ENCODE data around the gene HOXB7.
A peak's percentile ranks its signal among the peaks of the same experiment; 100 is the strongest.

Gene HOXB7

DNA sequence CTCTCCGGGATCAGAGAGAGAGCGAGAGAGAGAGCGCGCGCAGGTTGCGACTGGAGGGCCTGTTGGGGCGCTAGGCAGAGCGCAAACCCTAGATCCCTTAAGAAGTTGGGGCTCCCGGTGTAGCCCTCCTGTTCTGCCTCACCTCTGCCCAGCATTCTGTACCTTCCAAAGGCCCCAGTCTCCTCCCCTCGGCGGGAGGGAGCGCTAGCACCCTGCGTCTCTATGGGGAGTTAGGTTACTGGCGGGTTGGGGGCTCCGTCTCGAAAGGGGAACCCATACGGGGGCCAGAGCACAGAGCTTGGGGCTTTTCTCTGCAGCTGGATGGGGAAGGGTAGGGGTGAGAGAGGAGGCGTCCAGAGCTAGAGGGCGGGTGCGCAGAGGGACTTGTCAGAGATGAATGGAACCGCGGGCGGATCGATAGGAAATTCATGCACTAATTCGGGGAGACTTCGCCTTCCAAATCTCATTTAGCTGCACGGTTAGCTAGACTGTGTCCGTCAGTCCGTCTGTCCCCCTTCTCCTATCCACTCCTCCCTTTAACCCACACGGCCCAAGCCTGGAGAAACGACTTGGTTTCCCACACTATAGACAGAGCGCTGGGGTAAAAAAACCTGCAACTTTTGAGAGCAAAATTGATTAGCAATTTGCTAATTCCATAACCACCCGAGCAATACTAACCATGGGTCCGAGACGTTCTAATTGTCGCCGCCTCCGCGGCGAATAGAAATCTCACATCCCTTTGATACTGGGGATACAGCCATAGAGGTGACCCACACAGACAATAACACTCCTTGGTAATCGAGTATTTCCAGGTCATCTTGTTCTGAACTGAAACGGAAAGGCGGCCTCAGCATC lies 32.0 kb downstream of the HOXB7 start:
- peak; percentile 35 for DNase-seq

DNA sequence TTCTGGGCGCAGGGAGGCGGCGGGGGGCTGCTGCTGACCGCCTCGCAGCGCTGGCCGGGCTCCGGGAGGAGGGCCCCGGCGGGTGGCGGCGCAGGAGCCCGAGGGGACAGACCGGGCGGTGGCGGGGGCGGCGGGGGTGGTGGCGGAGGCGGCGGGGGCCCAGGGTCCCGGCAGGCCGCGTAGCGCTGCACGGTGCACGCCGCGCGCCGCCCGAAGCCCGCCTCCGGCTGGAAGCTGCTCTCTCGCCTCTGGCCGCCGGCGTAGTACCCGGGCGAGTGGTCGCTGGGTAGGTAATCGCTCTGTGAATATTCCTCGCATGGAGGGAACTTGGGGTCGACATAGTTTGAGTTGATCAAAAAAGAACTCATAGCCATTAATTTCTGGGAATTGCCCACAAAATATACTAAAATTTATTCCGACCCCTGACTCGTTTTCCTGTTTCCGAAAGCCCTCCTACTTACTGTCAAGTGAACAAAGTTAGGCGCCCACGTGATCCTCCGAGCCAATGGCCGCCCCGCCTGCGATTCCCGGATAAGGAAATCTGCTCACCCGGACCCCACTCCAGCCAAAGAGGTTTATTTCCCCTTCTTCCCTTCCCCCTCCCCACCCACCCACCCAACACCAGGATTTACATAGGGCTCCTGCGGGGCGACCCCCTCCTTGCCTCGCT lies 32.7 kb downstream of the HOXB7 start, which contains the start of gene HOXB4:
Gene HOXB4 (minus strand): TSS at position 405 of the 670 bp plus-strand sequence. CDS start 31 bp downstream, at position 374.
- peak; percentile 83 for DNase-seq

DNA sequence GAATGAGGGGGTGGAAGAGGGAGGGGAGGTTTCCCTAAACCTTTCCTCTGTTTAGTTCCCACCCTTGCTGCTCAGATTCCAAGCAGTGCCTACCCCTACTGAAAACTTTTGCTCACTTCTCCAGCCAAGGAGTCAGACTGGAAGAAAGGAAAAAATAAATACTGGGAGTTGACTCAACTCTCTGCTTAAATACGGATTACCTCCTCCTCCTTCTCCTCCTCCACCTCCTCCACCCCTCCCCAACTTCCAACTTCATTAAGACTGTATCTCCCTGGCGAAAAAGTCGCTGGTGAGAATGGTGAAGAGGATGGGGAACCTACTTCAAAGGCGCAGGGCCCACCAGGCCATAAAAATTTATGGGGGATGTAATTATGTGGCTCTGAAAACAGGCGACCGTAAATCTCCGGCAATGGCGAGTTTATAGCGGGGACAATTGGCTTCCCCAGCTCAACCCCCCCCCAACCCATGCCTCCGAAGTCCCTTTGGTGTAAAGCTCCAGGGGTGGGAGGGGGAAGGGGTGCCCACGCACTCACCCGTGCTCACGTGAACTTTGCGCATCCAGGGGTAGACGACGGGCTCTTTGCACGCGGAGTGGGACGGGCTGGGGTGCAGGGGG lies 33.4 kb downstream of the HOXB7 start:
- no peak for DNase-seq

DNA sequence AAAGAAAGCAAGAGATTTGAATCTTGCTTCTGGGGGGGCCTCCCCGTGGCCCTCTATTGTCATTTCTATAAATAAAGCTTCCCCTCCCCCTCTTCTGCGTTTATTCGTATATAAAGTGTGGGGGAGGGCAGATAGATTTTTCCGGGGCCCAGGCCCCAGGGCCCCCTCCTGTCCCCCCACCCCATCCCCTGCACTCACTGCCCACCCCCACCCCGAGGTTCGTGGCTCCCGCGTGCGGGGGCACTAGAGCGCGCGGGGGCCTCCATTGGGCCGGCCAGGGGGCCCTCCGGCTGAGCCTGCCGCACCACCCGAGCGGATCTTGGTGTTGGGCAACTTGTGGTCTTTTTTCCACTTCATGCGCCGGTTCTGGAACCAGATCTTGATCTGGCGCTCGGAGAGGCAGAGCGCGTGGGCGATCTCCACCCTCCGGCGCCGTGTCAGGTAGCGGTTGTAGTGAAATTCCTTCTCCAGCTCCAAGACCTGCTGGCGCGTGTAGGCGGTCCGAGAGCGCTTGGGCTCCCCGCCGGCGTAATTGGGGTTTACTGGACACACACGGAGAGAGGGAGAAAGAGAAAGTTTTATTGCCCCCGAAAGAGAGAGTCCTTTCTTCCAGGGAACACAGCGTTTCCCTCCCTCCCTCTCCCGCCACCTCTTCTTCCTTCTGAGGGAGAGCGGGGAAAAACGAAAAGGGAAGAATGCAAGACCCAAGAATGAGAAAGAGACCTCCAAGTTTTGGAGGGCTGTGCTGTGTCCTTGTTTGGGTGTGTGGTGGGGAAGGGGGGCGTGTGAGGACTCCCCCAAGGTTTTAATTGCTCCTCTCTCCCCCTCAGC lies 34.1 kb downstream of the HOXB7 start:
- peak; percentile 45 for DNase-seq

DNA sequence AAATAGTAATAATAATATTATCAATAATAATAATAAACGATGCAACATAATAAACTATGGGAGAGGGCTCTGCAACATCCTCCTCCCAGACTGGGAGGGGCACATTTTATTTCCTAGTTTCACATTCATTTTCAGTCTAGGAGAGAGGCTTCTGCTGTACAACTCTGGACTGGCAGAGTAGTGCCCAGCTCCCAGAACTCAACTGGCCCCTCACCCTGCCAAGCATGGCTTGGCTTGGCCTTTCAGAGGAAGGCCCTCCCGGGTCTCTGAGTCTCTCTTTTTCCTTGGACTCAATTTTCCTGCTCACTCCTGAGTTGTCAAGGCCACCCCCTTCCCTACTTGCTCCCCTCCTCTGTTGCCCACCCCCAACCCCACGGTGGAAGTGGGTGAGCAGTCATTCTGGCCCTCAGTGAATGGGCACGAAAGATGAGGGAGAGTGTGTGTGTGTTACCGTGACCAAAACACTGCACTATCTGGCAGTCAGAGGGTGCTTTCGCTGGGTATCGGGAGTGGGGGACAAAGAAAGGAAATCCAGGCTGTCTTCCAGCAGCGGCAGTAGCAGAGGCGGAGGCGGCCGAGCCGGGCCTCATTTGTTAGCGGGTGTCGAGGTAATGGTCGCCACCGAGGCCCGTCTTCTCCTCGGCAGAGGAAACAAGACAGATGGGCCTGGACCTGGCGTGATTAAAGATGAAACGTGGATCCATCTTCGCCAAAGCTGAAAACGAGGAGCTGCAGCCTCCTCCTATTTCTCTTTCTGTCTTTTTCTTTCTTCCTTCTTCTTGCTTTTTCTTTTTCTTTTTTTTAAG lies 34.9 kb downstream of the HOXB7 start:
- DNase-seq: no peak

- DNase-seq: no peak
Observed at GRCh38 chr17:48575066-48575582, 35.7 kb downstream of the HOXB7 start.

- no peak for DNase-seq
Observed at GRCh38 chr17:48574505-48575065, 36.2 kb downstream of the HOXB7 start.

GRCh38 chr17:48571826-48572417 lies 38.9 kb downstream of the HOXB7 start:
- no peak for DNase-seq

DNA sequence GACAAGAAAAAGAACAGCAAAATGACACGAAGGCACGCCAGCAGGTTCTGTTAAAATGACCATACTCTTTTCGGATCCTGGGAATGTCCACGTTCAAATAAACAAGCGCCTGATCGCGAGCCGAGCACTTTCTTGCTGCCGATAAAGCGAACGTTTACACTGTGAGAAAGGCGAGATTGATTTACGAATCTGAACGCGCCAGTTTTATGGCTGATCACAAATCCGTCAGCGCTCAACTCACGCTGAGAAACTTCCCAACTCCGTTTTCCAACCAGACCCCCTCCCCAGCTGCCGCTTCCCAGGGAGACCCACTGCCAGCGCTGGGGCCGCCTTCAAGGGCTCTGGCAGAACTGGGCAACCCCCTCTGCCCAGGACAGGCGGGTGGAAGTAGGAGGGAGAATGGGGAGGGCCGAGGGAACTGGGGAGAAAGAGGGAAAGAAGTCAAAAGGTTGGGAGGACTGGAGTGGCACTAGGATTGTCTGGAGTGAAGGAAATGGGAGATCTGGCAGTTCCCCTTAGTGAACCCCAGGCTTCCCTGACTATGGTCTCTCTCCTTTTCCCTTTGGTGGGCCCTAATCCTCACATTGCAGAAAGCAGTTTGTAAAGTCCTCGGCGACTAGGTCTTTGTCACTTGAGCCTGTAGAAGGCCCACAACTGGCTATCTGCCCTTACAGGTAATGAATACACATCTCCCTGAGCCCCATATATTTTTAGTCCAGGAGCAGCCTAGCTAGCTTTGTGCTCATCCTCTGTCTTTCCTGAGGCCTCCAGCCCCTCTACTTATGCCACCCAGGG lies 39.6 kb downstream of the HOXB7 start:
- no peak for DNase-seq

GRCh38 chr17:48570325-48571023 lies 40.3 kb downstream of the HOXB7 start:
- no peak for DNase-seq

- DNase-seq: no peak
Observed at GRCh38 chr17:48569674-48570324, 41.0 kb downstream of the HOXB7 start.

DNA sequence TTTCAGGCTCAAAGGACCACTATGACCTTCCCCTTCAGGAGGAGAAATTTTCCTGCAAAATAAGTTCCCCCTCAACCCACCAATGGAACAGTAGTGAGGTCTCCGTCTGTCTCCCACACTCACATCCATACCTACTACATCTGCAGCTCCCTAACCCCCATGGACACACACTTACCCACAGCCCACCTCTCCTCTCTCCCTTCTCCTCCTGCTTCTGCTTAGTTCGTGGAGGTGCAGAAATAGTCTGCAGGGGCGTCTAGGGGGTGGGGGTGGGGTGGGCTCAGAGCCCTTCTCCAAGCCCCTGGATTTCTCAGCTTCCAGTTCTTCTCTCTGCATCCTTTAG lies 41.6 kb downstream of the HOXB7 start:
- no peak for DNase-seq

DNA sequence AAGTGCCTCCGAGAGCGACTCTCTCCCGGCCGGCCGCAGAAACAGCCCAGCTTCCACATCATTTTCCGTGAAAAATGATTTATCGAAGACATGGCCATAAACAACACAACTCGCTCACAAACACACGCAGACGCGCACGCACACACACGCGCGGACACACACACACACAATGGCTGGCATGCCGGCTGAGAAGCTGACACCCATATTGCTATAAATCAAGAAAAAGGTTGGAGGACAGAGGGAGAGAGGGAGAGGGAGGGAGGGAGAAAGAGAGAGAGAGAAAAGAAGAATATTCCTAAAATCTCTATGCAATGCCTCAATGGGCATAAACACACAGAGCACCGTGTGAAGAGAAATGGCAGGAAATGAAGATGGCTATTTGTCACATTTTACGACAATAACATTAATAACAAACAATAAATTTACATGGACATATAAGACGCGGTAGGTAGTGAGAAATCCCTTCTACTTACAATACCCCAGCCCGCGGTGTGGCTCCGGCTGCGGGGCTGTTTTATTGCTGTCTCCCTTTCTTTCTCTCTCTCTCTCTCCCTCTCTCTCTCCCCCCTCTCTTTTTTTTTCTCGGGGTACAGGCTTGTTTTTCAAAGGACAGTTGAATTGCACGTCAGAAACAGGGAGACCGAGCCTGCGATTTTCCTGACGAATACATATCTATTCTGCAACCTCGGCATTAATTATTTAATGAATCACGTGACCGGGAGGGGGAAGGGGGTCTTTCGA lies 42.1 kb downstream of the HOXB7 start:
- no peak for DNase-seq

GRCh38 chr17:48567646-48568354 lies 43.0 kb downstream of the HOXB7 start:
- no peak for DNase-seq

DNA sequence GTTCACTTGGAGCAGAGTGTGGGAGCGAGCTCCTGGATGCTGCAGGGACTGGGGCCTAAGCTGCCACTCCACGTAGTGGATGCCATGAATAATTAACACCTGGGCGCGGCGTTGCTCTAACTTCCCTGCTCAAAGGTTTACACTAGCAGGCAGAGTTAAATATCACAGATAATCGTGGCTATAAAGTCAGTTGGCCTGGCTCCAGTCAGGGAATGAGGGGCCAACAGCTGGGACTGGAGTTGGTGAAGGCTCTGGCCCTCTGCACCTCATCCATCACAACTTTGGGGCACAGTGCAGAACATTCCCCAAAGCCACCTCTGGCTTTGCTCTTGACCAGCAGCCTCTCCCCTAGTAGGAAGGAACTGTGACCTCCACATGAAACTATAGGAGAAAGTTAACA lies 43.6 kb downstream of the HOXB7 start:
- no peak for DNase-seq

GRCh38 chr17:48566717-48567116 lies 44.1 kb downstream of the HOXB7 start:
- no peak for DNase-seq

GRCh38 chr17:48565925-48566710 lies 44.7 kb downstream of the HOXB7 start:
- no peak for DNase-seq

Data from stimulated activated CD4-positive, alpha-beta T cell treated with anti-CD3 and anti-CD28 coated beads, Interleukin-15, amount 100 ng/mL, for 24 hours (primary cell).